GM12878 (cell line): ENCODE data around the gene STT3B. TPM values are rescaled to one million over a fixed set of nuclear protein-coding genes. Genes with fewer than 3 reads are reported as not detected.
A peak's percentile ranks its signal among the peaks of the same experiment; 100 is the strongest.

ENCODE experiments used
- ATAC-seq: fragments of 200-7000 bp; cut with Tn5 transposase; 3 replicates; pipeline ENCODE4 v1.9.1; 2020; ENCODE audit warnings: mild to moderate bottlenecking, moderate library complexity
- BruUV-seq: library from RNA; stranded (reverse); fragments of 400-500 nt; replicated peaks from 2 replicates; lab custom pipeline; 2021; lab: Mats Ljungman, UMichigan
- CTCF ChIA-PET: fragments of 300-600 bp; sonication (Branson Sonifier 250); formaldehyde crosslinking; extraction: SDS; loops from one replicate; lab custom pipeline; 2021; ENCODE audit warnings: inconsistent platforms; lab: Yijun Ruan, JAX
- POLR2A ChIA-PET: fragments of 350-600 bp; formaldehyde crosslinking; extraction: SDS; loops from one replicate; lab custom pipeline; 2021; ENCODE audit warnings: inconsistent platforms; lab: Charles Lee
- RAD21 ChIA-PET: fragments of 300-600 bp; sonication (Branson Sonifier 250); formaldehyde crosslinking; loops from one replicate; lab custom pipeline; 2023; ENCODE audit warnings: antibody characterized with exemption; ENCODE audit not compliant: unreplicated experiment; lab: Charles Lee
- SMC1A ChIA-PET: fragments of 300-600 bp; sonication (Branson Sonifier 250); formaldehyde crosslinking; loops from one replicate; lab custom pipeline; 2023; ENCODE audit not compliant: unreplicated experiment, uncharacterized antibody; lab: Charles Lee
- DNase-seq: peaks from one replicate; pipeline ENCODE4 v3.0.0-alpha.2; 2011; ENCODE audit warnings: low read depth, low spot score
- FAIRE-seq: peaks from 3 replicates; lab custom pipeline; 2011; peaks lifted over from hg19 to GRCh38; lab: Jason Lieb, UNC
- H2AFZ ChIP-seq: 2 replicates; pipeline ENCODE4 v1.6.0; 2011; ENCODE audit warnings: low read depth, low read length, control low read depth; ENCODE audit not compliant: control insufficient read depth
- H3K27ac ChIP-seq: 2 replicates; pipeline ENCODE4 v1.5.1; 2011; ENCODE audit warnings: control low read depth; ENCODE audit not compliant: control insufficient read depth, insufficient read depth
- H3K27me3 ChIP-seq, 2 experiments: replicated peaks in 1 of 2; 2 replicates each; pipeline versions ENCODE4 v1.6.0 to v1.6.1; 2011; ENCODE audit warnings: low read length in 1 of 2; ENCODE audit not compliant: control insufficient read depth in 2 of 2, insufficient read depth in 2 of 2
- H3K36me3 ChIP-seq, 2 experiments: 2 replicates each; pipeline ENCODE4 v1.5.1; 2011; ENCODE audit warnings: low read length in 1 of 2; ENCODE audit not compliant: control insufficient read depth in 2 of 2, insufficient read depth in 2 of 2
- H3K4me1 ChIP-seq: 2 replicates; pipeline ENCODE4 v1.6.1; 2011; ENCODE audit warnings: mild to moderate bottlenecking, low read length, moderate library complexity, mixed read lengths; ENCODE audit not compliant: control insufficient read depth, insufficient read depth
- H3K4me2 ChIP-seq: 2 replicates; pipeline ENCODE4 v1.6.0; 2011; ENCODE audit warnings: control low read depth; ENCODE audit not compliant: control insufficient read depth, insufficient read depth
- H3K4me3 ChIP-seq: fragments of 200-600 bp; sonication (generic); 2 replicates; pipeline ENCODE4 v1.5.1; 2016
- H3K79me2 ChIP-seq: 2 replicates; pipeline ENCODE4 v1.6.0; 2011; ENCODE audit warnings: low read length; ENCODE audit not compliant: control insufficient read depth, insufficient read depth
- H3K9ac ChIP-seq: 2 replicates; pipeline ENCODE4 v1.8.0; 2011; ENCODE audit warnings: low read length, control low read depth, mixed read lengths; ENCODE audit not compliant: control insufficient read depth, insufficient read depth
- H3K9me3 ChIP-seq: replicated peaks from 3 replicates; pipeline ENCODE4 v1.5.1; 2011; ENCODE audit warnings: mild to moderate bottlenecking, low read length; ENCODE audit not compliant: control insufficient read depth, insufficient read depth
- H4K20me1 ChIP-seq: 2 replicates; pipeline ENCODE4 v1.6.0; 2011; ENCODE audit not compliant: control insufficient read depth, insufficient read depth
- JUNB ChIP-seq: IDR thresholded peaks from 2 replicates; pipeline ENCODE4 v1.6.1; 2016; ENCODE audit warnings: antibody characterized with exemption, mild to moderate bottlenecking
- MTA2 ChIP-seq: fragments of 450-650 bp; IDR thresholded peaks from 2 replicates; pipeline ENCODE4 v1.6.1; 2016; ENCODE audit warnings: low read depth, mild to moderate bottlenecking, moderate library complexity
- PBX3 ChIP-seq: IDR thresholded peaks from 2 replicates; pipeline ENCODE4 v1.6.1; 2011; ENCODE audit warnings: mild to moderate bottlenecking, low read depth, low read length, moderate library complexity; ENCODE audit not compliant: insufficient replicate concordance
- SMC3 ChIP-seq: IDR thresholded peaks from 2 replicates; pipeline ENCODE4 v1.6.1; 2011; ENCODE audit warnings: low read length, improper control_type of control experiment, borderline replicate concordance
- WGBS: methylation state at CpG from one replicate; pipeline ENCODE4 v1.1.6; 2016; ENCODE audit warnings: low lambda C conversion rate; ENCODE audit not compliant: insufficient replicate concordance, insufficient coverage; ENCODE audit errors: missing lambda C conversion rate; 5-methylcytosine and 5-hydroxymethylcytosine counted together
- in situ Hi-C: fragments of 300-500 bp; cut with MboI; formaldehyde crosslinking; loops from 9 replicates; pipeline ENCODE4 v1.14.3; 2018; ENCODE audit warnings: mixed read lengths
- intact Hi-C: fragments of 100-400 bp; cut with micrococcal nuclease; formaldehyde crosslinking; loops from one replicate; pipeline ENCODE4 v1.14.2; 2022; ENCODE audit not compliant: unreplicated experiment
- polyA plus RNA-seq, 11 experiments: library from polyadenylated mRNA; depleted of rRNA in 4 of 11; unstranded in 6 of 11; stranded (reverse) in 5 of 11; fragments of >200 nt; fragmentation: Nextera tagmentation in 4 of 11; fragmentation: Illumina TruSeq in 1 of 11; extraction: Ambion mirVana in 4 of 11; extraction: Trizol in 1 of 11; gene quantifications; 1 replicate in 1 of 11; 2 replicates in 10 of 11; pipeline versions ENCODE4 v1.2.1 to v1.2.3, GENCODE V29; 2011 to 2016; ENCODE audit warnings: inconsistent platforms in 2 of 11, missing spikeins in 2 of 11, low read depth in 1 of 11
- total RNA-seq, 4 experiments: library from RNA; depleted of rRNA in 3 of 4; stranded (reverse); fragments of >200 nt in 3 of 4; fragmentation: Illumina TruSeq in 1 of 4; extraction: Trizol in 1 of 4; gene quantifications; 2 replicates each; pipeline versions ENCODE4 v1.2.1 to v1.2.3, GENCODE V29; 2013 to 2021
- TF ChIP-seq, protein P1 (sequence below): fragments of 450-650 bp; IDR thresholded peaks from 2 replicates; pipeline ENCODE4 v1.6.1; 2017; ENCODE audit warnings: low read depth, mild to moderate bottlenecking, moderate library complexity

STT3B gene
- total and polyA plus RNA-seq, 10 of the 15 experiments (the other 5 are each of a cell fraction or from before 2014, with no cell fraction given) = 19.9 to 208 (median 79.6) TPM

GRCh38 chr3:31636694-31637442, 104.1 kb downstream of the STT3B start:
- Histone ChIP-seq H4K20me1 (no peaks in the 10 kb centered on the region), H3K27ac (no peak overlapping the region), H2AFZ (no peak overlapping the region), H3K79me2 (no peaks in the 10 kb centered on the region), H3K9me3 (no peaks in the 10 kb centered on the region), H3K9ac (no peak overlapping the region), H3K4me2 (no peak overlapping the region), H3K36me3 (peaks cover 2 to 8% of the 10 kb centered on the region in 2 experiments; a peak in 3 of 4 replicates), H3K27me3 (no peaks in the 10 kb centered on the region), H3K4me1 (peaks cover 7% of the 10 kb centered on the region; the same call in 1 of the 2 replicates), H3K4me3 (no peak overlapping the region)
- TF ChIP-seq JUNB (peak; percentile 64; the same call in 1 of the 2 replicates), MTA2 (0 out of 2 replicates have a peak, but pooled peaks have one; percentile 11), SMC3 (no peak), PBX3 (no peak)
- TF ChIP-seq, protein P1, sequence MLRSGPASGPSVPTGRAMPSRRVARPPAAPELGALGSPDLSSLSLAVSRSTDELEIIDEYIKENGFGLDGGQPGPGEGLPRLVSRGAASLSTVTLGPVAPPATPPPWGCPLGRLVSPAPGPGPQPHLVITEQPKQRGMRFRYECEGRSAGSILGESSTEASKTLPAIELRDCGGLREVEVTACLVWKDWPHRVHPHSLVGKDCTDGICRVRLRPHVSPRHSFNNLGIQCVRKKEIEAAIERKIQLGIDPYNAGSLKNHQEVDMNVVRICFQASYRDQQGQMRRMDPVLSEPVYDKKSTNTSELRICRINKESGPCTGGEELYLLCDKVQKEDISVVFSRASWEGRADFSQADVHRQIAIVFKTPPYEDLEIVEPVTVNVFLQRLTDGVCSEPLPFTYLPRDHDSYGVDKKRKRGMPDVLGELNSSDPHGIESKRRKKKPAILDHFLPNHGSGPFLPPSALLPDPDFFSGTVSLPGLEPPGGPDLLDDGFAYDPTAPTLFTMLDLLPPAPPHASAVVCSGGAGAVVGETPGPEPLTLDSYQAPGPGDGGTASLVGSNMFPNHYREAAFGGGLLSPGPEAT = no peak
- FAIRE-seq = no peak
- no peak for DNase-seq
- in situ Hi-C loops = no loop called here
- CTCF ChIA-PET = interaction anchor here (0.6 to 1.8 kb wide), 7 partner anchors 9 to 428 kb away, joined by 3 to 4 read pairs (median 3); no protein-coding TSS in a partner anchor
- BruUV-seq = TSS peak; percentile 18
- RAD21 ChIA-PET = interaction anchor here (0.9 kb wide), 1 partner anchor 104 kb away, joined by 4 read pairs; the partner anchor contains the start of gene STT3B
- POLR2A ChIA-PET = no interaction called here
- 48% methylated on average over 2 of the region's 2 CpGs for whole genome bisulfite sequencing
- SMC1A ChIA-PET = interaction anchor here (2.0 to 4.0 kb wide), 2 partner anchors 9 to 11 kb away, joined by 7 to 28 read pairs; no protein-coding TSS in a partner anchor
- ATAC-seq = peak; percentile 39; the same call in 2 of the 3 replicates
- intact Hi-C loops = no loop called here
